COLO668 (cell line): ENCODE data around the gene NEU1.
"Not testable (repeated sequence)": the region's sequence is repeated elsewhere in the genome, so short reads cannot be mapped to it uniquely, and the experiment has no call there.

ENCODE experiments used
- DNase-seq: peaks from one replicate; lab custom pipeline; 2025; ENCODE audit not compliant: unreplicated experiment; lab: John Stamatoyannopoulos, UW

The NEU1 gene

DNA sequence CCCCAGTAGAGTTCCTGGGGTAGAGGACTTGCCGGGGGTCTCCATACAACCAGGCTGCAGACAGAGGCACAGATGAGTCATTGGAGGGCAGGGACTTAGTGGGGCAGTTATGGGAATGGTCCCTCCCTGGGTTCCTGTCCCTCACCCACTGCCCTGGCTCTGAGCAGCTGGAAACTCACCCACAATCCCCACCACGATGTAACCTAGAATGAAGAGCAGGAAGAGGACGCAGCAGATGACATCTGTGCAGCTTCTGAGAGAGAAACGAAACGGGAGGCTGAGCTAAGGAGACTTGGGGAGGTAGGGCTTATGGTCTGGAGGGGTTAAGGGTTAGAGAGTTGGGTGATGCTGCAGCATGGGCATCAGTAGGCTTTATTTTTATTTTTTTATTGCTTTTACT is 13.3 kb upstream of the NEU1 start:
- DNase-seq: no peak

DNA sequence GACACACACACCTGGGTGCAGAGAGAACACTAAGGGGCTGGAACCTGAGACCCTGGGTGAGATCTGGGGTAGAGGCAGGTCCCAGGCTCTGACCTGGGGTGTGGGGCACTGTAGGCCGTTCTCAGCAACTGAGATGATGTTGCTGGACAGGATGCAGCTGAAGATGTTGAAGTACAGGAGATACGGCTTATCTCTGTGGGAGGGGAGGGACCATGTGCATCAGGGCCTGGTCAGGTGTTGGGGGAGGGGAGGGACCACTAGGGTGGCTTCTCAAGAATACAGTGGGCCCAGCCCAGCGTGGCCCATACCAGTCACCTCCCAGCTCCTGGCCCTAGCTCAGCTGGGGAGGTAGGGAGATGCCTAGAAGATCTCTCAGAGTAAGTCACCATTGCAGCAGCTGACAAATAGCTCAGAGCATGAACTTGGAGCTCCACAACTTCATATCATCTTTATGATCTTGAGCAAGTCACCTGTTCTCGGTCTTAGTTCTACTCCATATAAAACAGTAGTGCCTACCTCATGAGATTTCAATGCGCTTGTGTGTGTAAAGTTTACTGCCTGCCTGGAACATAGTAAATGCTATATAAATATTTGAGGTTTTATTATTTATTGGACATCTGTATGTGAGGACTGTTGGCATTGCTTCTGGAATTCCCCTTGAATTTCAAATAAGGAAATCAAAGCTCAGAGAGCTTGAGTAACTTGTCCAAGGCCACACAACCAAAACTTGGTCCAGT is 12.4 kb upstream of the NEU1 start:
- DNase-seq: no peak

DNA sequence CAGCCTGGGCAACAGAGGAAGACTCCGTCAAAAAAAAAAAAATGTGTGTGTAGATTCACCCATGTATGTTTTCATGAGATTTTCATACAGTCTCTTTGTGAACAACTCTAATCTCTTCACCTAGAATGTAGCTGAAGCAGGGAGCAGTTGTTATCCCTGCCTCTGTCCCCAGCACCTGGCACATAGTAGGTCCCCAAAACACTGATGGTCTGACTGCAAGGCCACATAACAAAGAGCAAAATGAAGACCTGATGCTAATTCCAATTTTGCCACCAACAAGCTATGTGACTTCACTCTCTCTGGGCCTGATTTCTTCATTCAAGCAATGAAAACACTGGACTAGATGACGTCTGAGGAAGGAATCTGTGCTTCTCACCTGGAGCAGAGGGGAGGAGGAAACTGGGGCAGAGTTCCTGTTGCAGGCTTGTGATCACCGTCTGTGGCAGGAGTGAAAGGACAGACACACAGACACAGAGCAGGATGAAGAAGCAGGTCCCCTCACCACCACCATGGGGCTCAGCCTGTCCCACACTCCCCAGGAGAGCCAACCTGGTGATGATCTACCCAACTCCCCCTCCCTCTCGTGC is 11.6 kb upstream of the NEU1 start:
- DNase-seq: no peak

DNA sequence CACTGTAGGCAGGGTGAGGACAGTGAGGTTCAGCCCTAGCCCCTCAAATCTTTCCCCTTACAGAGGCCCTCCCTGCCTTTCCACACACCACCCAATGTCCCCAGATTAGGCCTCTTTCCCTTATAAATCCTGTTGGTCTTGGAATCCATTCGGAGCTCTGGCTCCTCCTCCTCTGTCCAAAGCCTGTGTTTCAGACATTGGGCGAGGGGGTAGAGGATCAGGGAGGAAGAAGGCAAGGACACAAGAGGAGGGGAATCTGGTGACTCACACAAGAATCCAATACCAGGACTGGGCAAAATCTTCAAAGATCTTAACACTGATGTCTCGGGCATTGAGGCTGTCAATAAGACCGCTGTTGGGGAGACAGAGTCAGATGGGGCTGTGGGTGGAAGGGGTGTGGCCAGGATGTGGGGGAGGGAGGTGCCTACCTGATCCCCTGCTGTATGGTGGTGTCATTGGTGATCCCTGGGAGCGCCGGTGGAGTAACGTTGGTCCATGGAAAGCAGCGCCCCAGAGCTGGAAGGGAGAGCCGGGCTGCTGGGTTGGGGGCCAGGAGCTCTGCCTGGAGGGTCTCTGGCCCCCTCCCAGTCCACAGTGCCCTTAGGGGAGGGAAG is 8.5 kb upstream of the NEU1 start:
- DNase-seq: no peak

DNA sequence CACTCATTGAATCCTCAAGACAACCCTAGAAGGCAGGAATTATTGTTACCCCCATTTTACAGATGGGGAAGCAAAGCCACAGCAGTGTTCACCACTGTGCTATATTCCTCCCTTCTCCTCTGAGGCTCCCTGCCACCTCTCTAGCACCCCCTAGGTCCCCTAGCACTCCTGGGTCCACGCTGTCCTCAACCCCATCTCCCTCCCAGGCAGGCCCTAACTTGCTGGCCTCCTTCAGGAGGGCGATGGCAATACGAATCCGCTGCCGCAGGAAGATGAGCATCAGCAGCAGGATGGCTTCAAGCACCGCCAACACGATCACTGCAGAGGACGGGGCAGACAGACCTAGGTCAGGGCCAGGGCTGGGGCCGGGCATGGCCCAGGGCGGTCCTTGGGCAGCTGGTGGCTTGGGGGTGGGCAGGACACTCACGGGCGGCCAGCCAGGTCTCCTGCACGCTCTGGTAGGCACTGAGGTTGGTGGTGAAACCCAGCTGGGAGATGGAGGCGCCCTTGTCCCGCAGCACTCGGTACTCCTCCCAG is 7.8 kb upstream of the NEU1 start:
- no peak for DNase-seq

DNA sequence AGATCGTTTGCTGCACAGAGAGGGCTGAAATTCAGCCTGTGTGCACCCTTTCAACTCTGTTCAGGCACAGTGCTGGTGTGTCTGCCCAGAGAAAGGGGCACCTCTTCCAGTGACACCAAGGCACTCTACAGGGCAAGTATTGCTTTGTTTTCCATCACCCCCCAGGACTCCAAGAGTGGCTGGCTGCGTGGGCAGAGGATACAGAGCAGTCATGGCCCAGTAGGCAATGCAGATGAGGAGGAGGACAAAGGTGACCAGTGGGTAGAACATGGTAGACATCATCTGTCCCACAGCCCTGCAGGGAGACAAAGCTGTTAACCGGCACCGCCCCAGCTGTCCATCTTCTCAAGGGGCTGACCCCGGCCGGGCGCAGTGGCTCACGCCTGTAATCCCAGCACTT is 6.7 kb upstream of the NEU1 start:
- no peak for DNase-seq

DNA sequence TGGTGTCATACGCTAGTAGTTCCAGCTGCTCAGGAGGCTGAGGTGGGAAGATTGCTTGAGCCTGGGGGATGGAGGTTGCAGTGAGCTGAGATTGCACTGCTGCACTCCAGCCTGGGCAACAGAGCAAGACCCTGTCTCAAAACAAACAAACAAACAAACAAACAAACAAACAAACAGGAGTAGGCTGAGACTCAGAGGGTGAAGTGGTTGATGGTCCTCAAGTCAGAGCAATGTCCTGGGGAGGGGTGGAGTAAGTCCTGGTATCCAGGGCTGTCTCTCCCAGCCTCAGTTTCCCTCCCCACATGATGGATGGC is 6.0 kb upstream of the NEU1 start:
- DNase-seq: not testable (repeated sequence)

DNA sequence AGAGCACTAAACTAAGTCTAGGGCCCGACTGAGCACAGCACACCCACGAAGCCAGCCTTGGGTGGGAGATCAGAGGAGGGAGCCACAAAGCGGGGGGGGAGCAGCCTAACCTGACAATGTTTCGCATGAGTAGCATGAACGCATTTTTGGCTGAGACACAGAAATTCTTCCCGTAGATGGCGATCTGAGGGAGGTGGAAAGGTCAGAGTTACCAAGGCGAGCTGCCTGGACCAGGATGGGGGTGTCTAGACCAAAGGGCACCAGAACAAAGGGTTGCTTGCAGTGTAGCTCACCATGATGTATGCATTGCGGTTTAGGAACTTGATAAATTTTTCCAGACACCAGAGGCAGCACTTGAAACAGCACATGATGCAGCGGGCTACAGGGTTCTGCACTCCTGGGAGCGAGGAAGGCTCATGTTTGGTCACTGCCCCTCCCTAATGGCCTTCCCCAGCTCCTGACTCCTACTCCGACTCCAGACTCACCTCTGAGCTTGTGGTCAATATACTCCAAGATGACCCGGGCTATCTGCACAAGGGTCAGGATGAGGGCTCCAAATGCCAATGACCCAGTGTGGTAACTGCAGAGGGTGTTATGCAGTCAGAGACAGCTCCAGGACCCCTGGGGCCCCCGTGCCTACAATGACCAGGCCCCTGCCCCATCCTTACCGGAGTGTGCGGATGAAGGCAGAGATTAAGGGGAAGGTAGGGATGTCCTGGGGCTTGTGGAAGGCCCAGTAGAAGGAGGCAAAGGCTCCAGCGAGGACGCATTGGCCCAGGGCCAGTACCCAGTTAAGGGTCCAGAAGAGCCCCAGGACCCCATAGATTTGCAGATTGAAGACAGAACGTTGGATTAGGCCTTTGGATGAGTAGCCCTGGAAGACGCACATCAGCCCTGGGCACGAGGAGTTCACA is 2.8 kb upstream of the NEU1 start:
- no peak for DNase-seq

DNA sequence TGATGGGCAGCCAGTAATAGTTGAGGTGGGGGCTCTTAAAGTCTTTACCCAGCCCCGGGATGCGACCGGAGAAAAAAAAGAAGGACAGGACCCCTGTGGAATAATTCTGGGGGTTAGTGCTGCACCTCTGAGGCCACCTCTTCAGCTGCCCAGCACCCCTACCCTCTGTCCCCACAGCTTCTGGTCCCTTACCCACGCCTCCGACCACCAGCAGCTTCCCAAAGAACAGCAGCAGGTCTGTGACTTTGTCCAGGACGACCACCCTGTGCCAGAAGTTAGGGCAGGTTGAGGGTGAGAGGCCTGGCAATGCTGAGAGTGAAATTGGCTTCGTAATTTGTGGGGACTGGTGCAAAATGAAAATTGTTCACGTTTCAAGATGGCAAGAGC is 2.2 kb upstream of the NEU1 start:
- no peak for DNase-seq

DNA sequence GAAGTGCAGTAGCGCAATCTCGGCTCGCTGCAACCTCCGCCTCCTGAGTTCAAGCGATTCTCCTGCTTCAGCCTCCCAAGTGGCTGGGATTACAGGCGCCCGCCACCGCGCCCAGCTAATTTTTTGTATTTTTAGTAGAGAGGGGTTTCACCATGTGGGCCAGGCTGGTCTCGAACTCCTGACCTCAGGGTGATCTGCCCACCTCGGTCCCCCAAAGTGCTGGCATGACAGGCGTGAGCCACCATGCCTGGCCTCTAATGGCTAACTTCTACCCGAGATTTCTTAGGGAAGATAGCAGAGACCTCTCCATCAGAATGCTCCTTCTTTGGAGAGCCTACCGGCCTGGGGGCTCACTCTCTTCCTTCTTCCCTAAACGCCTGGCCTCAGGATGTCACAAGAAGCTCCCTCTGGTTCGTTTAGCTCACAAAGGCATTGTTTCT is 1.5 kb upstream of the NEU1 start:
- DNase-seq: not testable (repeated sequence)

DNA sequence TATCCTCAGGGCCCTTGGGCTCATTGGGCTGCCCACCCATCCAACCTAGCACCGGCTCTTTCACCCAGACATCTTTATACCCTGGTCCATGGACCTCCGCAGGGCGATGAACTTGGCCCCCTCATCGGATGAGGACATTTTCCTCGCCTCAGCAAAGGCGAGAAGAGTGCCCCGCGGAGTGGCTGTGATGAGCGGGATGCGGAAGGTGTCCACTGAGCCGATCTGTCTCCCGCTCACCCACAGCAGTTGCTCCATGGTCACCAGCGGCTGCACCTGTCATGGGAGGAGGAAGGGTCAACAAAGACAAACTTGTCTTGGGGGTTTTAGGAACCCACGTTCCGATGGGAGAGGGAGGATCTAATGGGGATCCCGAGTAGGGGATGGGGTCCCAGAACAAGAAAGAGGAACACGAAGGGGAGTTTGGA is 690 bp downstream of the NEU1 start:
- DNase-seq: peak; percentile 14

DNA sequence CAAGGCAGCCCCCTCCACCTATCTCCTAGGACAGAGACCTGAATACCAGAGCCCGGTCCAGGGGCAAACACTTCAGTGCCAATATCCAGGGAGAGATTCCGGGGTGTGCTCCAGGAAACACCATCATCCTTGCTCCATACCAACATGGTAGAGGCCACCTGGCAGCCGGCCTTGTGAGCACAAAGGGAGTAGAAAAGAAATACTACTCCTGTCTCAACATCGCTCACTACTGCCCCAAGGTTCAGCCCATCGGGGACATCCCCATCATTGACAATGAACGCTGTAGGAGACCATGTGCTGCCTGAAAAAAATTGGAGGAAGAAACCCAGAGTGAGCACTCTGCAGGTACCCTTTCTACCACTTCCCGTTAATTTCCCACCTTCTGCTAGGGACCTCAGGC is 1.5 kb downstream of the NEU1 start:
- DNase-seq: no peak

DNA sequence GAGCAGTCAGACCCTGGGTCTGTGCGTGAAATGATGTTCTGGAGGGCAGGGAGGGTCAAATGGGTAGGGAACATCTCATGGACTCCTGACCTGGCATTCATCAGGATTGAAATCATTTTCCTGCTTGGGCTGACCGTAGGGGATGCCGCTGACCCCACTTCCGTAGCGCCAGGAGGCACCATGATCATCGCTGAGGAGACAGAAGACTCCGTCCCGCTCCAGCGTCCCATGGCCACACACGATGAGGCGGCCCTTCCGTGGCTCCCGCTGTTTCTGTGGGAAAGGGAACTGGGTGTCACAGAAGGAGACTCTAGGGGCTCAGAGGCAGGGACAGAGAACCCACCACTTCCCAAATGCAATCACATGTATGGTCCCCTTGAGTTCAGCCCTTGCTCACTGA is 2.3 kb downstream of the NEU1 start:
- no peak for DNase-seq

DNA sequence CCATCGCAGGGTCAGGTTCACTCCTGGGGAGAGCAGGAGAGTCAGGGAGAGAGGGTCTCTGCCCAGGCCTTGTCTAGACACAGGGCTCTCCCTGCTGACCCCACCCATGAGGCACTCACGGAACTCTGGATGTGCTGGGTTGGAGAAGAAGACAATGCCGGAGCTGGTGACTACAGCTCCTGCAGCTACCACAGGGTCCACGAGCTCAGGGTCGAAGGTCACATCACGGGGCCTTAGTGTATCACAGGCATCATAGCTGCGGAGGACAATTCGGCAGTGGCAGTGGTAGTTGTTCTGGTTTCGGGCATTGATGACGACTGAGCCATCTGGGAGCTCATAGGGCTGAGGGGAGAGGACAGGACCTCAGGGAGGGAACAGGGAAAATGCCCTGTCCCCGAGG is 2.7 kb downstream of the NEU1 start:
- DNase-seq: no peak

DNA sequence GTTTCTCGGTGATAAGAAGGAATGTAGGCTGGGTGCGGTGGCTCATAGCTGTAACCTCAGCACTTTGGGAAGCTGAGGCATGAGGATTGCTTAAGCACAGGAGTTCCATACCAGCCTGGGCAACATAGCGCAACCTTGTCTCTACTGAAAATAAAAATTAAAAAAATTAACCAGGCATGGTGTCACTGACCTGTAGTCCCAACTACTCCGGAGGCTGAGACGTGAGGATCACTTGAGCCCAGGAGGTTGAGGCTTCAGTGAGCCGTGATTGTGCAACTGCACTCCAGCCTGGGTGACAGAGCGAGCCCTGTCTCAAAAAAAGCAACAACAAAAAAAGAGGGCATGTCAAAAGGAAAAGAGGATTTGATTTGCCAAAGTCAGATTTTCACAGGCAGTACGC is 3.9 kb downstream of the NEU1 start:
- DNase-seq: no peak

DNA sequence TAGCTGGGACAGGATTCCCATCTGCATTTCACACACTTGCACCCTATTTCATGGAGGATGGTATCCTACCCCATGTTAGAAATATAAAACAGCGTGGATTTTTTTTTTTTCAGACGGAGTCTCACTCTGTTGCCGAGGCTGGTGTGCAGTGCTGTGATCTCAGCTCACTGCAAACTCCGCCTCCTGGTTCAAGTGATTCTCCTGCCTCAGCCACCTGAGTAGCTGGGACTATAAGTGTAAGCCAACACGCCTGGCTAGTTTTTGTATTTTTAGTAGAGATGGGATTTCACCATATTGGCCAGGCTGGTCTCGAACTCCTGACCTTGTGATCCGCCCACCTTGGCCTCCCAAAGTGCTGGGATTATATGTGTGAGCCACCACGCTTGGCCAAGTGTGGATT is 4.8 kb downstream of the NEU1 start:
- not testable (repeated sequence) for DNase-seq

DNA sequence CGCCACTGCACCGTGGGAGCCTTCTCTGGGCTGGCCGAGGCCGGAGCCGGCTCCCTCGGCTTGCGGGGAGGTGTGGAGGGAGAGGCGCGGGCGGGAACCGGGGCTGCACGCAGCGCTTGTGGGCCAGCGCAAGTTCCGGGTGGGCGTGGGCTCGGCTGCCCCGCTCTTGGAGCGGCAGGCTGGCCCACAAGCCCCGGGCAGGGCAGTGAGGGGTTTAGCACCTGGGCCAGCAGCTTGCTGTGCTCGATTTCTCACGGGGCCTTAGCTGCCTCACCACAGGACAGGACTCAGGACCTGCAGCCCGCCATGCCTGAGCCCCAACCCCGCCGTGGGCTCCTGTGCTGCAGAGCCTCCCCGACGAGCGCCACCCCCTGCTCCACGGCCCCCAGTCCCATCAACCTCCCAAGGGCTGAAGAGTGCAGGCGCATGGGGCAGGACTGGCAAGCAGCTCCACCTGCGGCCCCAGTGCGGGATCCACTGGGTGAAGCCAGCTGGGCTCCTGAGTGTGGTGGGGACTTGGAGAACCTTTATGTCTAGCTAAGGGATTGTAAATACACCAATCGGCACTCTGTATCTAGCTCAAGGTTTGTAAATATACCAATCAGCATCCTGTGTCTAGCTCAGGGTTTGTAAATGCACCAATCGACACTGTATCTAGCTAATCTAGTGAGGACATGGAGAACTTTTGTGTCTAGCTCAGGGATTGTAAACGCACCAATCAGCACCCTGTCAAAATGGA is 10.5 kb downstream of the NEU1 start:
- DNase-seq: not testable (repeated sequence)

DNA sequence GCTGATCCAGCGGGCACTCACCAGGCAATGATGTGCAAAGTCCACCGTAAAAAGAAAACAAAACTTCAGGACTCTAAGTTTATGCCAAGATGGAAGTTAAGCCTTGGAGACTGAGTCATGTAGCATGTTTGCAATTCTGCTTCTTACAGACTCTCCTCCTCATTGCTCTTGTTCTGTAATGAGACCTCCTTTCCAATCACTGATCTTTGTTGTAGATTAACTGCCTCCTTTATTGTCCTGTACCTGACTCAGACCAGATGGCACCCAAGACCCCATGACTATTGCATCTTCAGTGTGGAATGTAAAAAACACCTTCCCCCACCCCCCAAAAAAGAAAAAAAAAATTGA is 11.2 kb downstream of the NEU1 start:
- no peak for DNase-seq

DNA sequence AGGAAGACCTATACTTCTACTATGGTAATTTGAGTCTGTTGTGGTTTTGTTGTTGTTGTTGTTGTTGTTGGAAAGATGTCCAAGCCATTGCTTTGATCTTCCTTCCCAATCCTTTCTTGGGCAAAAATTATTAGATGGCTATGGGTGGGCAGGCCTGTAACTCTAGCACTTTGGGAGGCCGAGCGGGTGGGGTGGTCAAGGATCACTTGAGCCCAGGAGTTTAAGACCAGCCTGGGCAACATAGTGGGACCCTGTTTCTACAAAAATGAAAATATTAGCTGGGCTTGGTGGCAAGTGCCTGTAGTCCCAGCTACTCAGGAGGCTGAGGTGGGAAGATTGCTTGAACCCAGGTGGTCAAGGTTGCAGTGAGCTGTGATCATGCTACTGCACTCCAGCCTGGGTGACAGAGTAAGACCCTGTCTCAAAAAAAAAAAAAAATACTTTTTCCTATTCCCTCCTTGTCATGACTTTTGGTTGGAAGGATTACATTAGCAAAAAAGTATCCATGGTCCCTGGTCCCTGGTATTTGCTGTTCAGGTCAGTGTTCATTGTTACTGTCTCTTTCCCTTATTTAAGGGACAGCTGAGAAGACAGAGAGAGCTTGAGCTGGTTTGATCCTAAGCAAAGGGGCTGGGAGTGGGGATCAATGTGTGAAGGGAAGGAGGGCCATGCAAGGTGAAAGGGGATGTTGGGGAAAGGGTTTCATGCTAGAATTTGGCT is 11.7 kb downstream of the NEU1 start:
- no peak for DNase-seq

DNA sequence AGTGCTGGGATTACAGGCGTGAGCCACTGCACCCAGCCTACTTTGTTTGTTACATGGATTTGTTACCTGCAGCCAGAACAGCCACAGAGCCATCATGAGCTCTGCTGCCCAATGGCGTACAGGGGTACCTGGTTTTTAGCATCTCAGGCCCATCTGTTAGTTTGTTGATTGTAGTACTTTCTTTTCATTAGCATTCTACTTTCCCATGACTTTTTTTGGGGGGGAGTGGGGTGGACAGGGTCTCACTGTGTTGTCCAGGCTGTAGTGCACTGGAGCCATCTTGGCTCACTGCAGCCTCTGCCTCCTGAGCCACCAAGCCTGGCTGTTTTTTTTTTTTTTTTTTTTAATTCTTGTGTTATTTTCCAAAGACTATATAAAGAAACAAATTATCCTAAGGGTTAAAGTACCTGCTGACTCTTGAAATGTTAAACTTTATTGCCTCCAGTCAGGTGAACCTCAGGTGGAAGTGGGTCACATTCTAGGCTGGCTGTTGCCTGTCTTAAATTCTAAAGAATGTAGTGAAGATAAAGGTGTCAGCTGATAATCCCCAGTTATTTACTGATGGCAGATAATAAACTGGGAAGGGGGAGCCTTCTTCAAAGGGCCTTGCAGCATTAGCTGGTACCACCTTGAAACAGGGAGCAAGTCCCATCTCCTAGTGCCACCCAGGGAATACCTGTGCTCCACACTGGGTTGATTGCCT is 15.2 kb downstream of the NEU1 start:
- no peak for DNase-seq
